Right kidney (tissue), 1 donor: ENCODE measurements around the gene NLRC3.
"Not testable (repeated sequence)": the region's sequence is repeated elsewhere in the genome, so short reads cannot be mapped to it uniquely, and the experiment has no call there.

Experiments
- DNase-seq: peaks from one replicate; pipeline ENCODE4 v3.0.0-alpha.2; 2016

Gene NLRC3

DNA sequence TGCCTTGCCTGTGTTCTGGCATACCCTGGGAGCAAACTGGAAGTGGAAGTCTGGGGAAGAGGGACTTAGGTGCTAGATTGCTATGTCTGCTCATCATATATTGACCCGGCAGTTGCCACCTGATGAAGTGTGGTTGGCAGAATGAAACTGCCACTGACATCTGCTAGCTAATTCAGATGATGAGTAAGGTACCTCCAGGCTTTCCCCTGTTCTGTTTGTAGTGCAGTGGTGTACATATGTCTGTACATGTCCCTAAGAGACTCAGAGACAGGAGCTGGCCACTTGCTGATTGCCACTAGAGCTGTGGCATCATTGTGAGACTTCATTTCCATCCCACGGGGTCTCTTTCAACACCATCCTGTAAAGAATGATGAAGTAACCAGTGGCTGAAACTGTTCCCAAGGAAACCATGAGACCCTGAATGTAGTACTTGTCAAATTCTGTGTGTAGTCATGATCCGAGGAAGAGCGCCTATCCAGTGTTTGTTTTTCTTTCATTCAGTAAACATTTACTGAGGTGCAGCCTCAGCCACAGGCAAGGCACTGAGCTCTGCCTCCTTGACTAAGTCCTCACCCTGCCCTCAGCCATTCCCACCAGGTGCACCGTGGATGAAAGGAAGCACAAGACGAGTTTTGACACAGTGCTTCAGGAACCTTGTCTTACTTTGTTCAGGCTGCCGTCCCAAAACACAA, 63.2 kb downstream of the NLRC3 start:
- DNase-seq = no peak

DNA sequence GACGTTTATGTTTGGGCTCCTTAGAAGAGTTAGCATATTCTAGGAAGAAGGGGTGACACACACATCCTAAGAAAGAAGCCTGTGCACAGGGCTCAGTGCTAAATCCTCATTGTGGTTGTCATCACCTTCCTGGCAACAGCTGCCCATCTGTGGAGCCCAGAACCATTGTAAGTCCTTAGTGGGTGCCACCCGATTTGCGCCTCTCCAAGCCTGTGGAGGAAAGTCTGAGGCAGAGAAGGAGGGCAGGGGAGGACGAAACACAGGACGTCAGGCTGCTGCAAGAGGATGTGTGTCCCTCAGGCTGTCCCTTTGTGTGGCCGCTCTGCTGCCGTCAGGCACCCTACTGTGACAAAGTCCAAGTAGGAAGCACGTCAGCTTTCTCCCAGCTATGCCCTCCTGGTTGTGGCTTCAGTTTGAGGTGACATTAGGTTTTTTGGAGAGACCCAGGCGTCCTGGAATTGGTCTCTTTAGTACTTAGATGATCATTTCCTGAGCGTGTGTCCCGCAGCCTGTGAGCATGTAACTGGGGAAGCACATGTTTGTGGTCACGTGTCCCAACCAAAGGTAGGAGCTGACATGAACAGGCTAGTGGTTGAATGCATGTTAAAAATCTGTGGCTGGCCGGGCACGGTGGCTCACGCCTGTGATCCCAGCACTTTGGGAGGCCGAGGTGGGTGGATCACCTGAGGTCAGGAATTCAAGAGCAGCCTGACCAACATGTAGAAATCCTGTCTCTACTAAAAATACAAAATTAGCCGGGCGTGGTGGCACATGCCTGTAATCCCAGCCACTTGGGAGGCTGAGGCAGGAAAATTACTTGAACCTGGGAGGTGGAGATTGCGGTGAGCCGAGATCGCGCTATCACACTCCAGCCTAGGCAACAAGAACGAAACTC, 65.7 kb downstream of the NLRC3 start:
- no peak for DNase-seq

DNA sequence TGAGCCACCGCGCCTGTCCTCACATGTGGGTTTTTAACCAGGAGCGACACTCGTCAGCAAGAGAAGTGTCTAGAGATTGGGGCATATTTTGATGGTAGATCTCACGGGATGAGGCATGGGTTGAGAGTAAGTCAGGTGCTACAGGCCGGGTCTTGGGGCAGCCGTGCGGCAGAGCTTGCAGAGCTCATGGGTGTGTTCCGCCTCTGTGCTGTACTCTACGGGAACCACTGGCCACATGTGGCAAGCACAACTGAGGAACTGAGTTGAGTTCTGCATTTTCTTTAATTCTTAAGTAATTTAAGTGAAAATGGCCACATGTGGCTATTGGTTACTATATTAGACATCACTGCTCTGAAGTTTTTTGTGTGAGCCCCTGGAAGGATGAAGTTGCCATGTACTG, 66.8 kb downstream of the NLRC3 start:
- DNase-seq = no peak

DNA sequence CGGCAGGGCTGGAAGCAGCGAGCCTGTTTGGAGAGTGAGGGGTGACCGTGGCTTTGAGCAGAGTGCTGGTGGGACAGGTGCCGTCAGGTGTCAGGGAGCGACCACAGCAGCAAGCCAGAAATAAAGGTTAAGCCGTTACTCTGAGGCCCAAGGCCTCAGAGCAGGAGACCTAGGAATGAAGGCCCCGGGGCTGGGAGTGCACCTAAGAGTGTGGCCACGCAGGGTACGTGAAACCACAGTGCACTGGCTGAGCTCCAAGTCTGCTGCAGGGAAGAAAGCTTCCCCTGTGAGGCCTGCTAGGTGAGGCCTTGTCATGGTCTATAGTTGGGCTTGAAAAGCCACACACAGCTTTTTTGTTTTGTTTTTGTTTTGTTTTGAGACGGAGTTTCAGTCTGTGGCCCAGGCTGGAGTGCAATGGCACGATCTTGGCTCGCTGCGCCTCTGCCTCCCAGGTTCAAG, 67.7 kb downstream of the NLRC3 start:
- DNase-seq = no peak

DNA sequence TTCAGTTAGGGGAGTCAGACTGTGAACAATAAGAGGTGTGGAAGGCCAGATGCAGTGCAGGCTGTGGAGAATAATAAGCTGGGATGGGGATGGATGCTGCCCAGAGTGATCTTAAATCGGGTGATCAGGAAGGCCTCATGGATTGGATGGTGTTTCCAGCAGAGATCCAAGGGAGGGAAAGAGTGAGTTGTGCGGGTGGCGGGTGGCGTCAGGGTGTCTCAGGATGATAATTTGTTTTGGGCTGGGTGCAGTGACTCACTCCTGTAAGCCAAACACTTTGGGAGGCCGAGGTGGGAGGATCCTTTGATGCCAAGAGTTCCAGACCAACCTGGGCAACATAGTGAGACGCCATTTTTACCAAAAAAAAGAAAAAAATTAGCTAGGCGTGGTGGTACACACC, 68.5 kb downstream of the NLRC3 start:
- no peak for DNase-seq

DNA sequence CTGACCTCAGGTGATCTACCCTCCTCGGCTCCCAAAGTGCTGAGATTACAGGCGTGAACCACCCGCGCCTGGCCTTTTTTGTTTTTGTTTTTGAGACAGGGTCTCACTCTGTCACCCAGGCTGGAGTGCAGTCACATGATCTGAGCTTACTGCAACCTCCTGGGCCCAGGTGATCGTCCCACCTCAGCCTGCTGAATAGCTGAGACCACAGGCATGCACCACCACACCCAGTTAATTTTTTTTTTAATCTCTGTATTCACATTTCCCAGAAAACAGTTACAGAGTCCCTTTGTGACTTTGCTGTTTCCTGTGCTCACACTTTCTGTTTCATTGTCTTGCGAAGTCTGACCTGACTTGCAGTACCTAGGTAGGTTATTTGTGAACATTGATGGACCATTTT, 73.7 kb downstream of the NLRC3 start:
- no peak for DNase-seq

DNA sequence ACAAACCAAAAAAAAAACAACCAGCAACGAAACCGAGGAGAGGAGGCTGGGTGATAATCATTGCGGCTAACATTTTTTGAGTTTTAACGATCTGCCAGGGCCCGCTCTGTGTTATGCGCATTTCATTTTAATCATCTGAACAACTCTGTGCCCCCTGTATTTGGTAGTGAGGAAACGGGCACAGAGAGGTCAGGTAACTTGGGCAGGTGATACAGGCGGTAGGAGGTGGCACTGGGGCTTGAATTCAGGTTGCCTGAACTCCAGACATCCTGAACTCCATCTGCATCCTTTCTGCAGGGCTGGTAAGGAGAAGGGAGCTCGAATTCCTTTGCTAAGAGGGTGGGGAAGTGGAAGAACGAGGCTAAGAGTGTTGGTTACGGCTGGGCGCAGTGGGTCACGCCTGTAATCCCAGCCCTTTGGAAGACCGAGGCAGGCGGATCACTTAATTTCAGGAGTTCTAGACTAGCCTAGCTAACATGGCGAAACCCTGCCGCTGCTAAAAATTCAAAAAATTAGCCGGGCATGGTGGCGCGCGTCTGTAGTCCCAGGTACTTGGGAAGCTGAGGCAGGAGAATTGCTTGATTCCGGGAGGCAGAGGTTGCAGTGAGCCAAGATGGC, 75.3 kb downstream of the NLRC3 start:
- no peak for DNase-seq

DNA sequence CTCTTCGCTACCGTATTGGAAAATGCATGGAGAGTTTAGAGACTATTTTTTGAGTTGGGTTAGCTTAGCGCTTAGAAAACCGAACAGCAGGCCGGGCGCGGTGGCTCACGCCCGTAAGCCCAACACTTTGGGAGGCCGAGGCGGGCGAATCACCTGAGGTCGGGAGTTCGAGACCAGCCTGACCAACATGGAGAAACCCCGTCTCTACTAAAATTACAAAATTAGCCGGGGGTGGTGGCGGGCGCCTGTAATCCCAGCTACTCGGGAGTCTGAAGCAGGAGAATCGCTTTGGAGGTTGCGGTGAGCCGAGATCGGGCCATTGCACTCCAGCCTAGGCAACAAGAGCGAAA, 75.8 kb downstream of the NLRC3 start:
- DNase-seq = not testable (repeated sequence)

DNA sequence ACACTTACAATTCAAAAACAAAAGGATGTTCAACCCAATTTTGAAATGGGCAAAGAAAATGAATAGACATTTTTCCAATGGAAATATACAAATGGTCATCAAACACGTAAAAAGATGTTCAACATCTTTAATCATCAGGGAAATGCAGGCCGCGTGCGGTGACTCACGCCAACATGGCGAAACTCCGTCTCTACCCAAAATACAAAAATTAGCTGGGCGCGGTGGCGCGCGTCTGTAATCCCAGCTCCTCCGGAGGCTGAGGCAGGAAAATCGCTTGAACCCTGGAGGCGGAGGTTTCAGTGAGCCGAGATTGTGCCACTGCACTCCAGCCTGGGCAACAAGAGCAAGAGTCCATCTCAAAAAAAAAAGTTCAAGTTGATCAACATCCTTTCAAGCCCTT, 78.2 kb downstream of the NLRC3 start:
- DNase-seq = no peak

DNA sequence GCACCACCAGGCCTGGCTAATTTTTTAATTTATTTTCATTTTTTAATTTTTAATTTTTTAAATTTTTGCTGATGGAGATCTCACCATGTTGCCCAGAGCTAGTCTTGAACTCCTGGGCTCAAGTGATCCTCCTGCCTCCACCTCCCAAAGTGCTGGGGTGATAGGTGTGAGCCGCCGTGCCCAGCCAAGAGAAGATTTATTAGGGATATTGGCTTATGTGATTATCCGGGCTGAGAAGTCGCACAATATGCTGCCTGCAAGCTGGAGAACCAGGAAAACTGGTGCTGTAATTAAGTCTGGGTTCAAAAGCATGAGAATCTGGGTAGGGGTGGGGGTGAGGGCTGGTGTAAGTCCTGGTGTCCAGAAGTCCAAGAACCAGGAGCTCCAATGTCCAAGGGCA, 79.4 kb downstream of the NLRC3 start:
- DNase-seq = no peak

DNA sequence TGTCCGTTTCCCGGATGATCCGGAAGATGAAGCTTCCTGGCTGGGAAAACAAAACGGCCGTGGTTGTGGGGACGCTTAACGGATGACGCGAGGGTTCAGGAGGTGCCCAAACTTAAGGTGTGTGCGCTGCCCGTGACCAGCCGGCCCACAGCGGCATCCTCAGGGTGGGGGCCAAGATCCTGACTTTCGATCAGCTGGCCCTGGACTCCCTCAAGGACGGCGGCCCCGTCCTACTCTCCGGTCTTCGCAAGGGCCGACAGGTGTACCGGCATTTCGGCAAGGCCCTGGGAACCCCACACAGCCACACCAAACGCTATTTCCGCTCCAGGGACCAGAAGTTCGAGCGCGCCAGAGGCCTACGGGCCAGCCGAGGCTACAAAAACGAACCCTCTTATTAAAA, 80.8 kb downstream of the NLRC3 start:
- DNase-seq = no peak

DNA sequence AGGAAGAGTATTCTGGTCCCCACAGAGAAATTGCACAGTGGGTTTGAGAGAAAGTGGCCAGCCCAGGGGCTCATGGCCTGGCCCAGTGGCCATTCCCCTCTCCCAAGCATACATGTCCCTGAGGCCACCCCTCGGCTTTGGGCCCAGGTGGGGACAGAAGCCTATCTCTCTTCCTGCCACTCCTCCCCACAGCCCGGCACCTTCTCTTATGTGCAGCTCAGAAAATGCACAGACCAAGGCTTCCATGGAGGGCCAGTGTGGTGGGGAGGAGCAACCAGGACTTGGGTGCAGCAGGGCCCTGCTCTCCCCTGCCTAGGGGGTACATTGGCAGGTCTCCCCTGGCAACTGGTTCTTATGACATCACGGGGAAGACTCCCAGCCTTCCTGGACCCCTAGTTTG, 82.0 kb downstream of the NLRC3 start, which contains the start of gene C16orf90:
C16orf90 (minus strand) TSS at position 314 of the 400 bp plus-strand sequence; CDS start at position 246, 68 bp downstream.
- DNase-seq = no peak

DNA sequence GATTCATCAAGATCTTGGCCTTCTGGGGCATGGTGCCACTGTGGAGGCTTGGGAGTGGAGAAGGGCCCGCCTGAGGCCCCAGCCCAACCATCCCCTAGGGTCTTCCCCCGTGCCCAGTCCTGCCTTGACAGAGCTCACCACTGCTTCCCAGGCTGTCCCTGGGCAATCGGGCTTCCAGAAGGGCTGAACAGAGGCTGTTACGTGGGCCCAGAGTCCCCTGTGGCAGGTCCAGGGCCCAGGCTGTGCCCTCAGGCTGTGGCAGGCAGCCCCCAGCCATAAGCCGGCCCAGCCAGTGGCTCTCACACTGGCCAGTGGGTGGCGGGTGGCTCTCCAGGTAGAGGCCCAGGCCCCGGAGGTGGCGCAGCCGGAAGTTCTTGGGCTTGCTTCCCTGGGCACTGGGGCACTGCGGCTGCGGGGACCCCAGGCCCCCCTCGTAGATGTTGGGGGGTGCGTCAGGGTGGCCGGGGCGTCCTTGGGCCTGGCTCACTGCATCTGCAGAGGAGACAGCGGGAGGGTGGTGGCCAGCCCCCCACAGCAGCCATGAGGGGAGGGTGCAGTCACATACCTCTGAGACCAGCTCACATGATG, 82.7 kb downstream of the NLRC3 start:
- DNase-seq = no peak

DNA sequence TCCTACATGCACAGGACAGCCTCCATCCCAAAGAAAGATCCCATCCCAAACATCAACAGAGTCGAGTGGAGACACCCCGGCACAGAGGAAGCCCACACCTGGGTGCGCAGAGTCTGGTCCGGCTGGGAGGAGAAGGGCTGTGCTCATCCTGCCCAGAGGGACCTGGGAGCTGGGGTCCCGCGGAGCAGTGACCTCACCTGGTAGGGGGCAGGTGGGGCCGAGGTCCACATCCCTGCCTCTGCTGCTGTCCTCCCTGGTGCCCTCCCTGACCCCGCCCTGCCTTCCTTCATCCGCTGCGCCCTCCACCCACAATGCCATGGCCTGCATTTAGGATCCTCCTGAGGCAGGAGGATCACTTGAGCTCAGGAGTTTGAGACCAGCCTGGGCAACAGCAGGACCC, 84.8 kb downstream of the NLRC3 start:
- no peak for DNase-seq

DNA sequence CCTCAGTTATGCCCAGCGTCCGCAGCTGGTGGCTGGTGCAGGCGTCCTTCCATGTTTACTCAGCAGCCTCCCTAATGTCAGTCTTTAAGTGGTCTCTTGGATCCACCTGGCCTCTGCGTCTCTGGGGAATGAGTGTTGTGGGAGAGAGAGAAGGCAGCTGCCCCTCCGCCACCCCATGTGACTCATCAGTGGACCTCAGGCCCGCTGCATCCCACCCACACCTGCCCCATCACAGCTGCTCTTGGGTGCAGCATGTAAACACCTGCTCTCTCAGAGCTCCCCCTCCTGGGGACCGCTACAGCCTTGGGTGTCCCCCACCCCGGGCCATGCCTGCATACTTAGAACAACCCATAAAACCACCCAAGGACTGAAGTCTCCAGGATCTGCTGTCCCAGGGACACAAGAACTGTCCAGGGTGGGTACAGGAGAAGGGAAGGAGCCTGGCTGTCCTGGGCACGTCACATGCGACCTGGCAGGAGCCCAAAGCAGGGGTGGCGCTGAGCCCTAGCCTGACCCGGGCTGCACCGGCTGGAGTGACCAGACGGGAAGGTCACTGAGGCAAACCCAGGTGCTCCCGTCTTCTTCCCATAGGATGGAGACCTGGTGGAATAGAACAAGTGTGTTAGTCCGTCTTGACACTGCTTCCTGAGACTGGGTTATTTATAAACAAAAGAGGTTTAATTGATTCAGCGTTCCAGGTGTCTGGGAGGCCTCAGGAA, 86.1 kb downstream of the NLRC3 start:
- no peak for DNase-seq
